Dendritic cell treated with granulocyte-macrophage colony-stimulating factor and Interleukin-4, amounts not matched to agents 40 ng/mL and 50 ng/mL, for 4 days (primary cell): ENCODE results near the gene ATP5ME.
"Not testable (repeated sequence)": the region's sequence is repeated elsewhere in the genome, so short reads cannot be mapped to it uniquely, and the experiment has no call there.

Experiments
- H3K27ac Mint-ChIP-seq: one replicate; pipeline ENCODE4 v1.8.0; 2022; ENCODE audit warnings: mild to moderate bottlenecking, mixed read lengths
- H3K27me3 Mint-ChIP-seq: one replicate; pipeline ENCODE4 v1.8.0; 2022; ENCODE audit warnings: mild to moderate bottlenecking, mixed read lengths
- H3K36me3 Mint-ChIP-seq: one replicate; pipeline ENCODE4 v1.8.0; 2022; ENCODE audit warnings: low read depth, mixed read lengths
- H3K4me1 Mint-ChIP-seq: one replicate; pipeline ENCODE4 v1.8.0; 2022; ENCODE audit warnings: low read depth, mixed read lengths
- H3K4me3 Mint-ChIP-seq: one replicate; pipeline ENCODE4 v1.8.0; 2022; ENCODE audit warnings: mild to moderate bottlenecking, moderate library complexity, mixed read lengths
- H3K9me3 Mint-ChIP-seq: one replicate; pipeline ENCODE4 v1.8.0; 2022; ENCODE audit warnings: mixed read lengths
- intact Hi-C: fragments of 100-400 bp; cut with micrococcal nuclease; formaldehyde crosslinking; loops from one replicate; pipeline ENCODE4 v1.15.0; 2022

The ATP5ME gene

GRCh38 chr4:654871-655463 lies 19.1 kb downstream of the ATP5ME start:
- H3K27me3 Mint-ChIP-seq: peaks cover 23% of the 10 kb centered on the region
- H3K27ac Mint-ChIP-seq: no peak overlapping the region
- intact Hi-C loops: no loop called here
- H3K4me1 Mint-ChIP-seq: no peaks in the 10 kb centered on the region
- no peaks in the 10 kb centered on the region for H3K9me3 Mint-ChIP-seq
- H3K36me3 Mint-ChIP-seq: no peaks in the 10 kb centered on the region
- H3K4me3 Mint-ChIP-seq: no peak overlapping the region

GRCh38 chr4:654503-654845 lies 19.6 kb downstream of the ATP5ME start:
- no peak overlapping the region for H3K4me3 Mint-ChIP-seq
- H3K9me3 Mint-ChIP-seq: no peaks in the 10 kb centered on the region
- H3K36me3 Mint-ChIP-seq: no peaks in the 10 kb centered on the region
- peaks cover 23% of the 10 kb centered on the region for H3K27me3 Mint-ChIP-seq
- intact Hi-C loops: no loop called here
- no peak overlapping the region for H3K27ac Mint-ChIP-seq
- H3K4me1 Mint-ChIP-seq: no peaks in the 10 kb centered on the region

GRCh38 chr4:653831-654502 lies 20.1 kb downstream of the ATP5ME start:
- Mint-ChIP-seq H3K27me3 (peaks cover 23% of the 10 kb centered on the region), H3K4me3 (no peak overlapping the region), H3K9me3 (no peaks in the 10 kb centered on the region), H3K27ac (no peak overlapping the region), H3K4me1 (no peaks in the 10 kb centered on the region), H3K36me3 (no peaks in the 10 kb centered on the region)
- intact Hi-C loops: no loop called here

- intact Hi-C loops: no loop called here
- H3K4me1 Mint-ChIP-seq: no peaks in the 10 kb centered on the region
- peaks cover 27% of the 10 kb centered on the region for H3K27me3 Mint-ChIP-seq
- H3K36me3 Mint-ChIP-seq: no peaks in the 10 kb centered on the region
- H3K9me3 Mint-ChIP-seq: no peaks in the 10 kb centered on the region
- no peak overlapping the region for H3K4me3 Mint-ChIP-seq
- H3K27ac Mint-ChIP-seq: no peak overlapping the region
These were observed 20.8 kb downstream of the ATP5ME start for GRCh38 chr4:653080-653821.

GRCh38 chr4:651884-652642 lies 22.0 kb downstream of the ATP5ME start:
- intact Hi-C loops: no loop called here
- H3K36me3 Mint-ChIP-seq: no peaks in the 10 kb centered on the region
- H3K4me1 Mint-ChIP-seq: no peaks in the 10 kb centered on the region
- peaks cover 37% of the 10 kb centered on the region for H3K27me3 Mint-ChIP-seq
- no peaks in the 10 kb centered on the region for H3K9me3 Mint-ChIP-seq
- no peak overlapping the region for H3K4me3 Mint-ChIP-seq
- H3K27ac Mint-ChIP-seq: no peak overlapping the region

GRCh38 chr4:650951-651883 lies 22.9 kb downstream of the ATP5ME start:
- H3K4me1 Mint-ChIP-seq: no peaks in the 10 kb centered on the region
- intact Hi-C loops: no loop called here
- peaks cover under 1% of the 10 kb centered on the region for H3K9me3 Mint-ChIP-seq
- H3K4me3 Mint-ChIP-seq: no peak overlapping the region
- no peak overlapping the region for H3K27ac Mint-ChIP-seq
- H3K36me3 Mint-ChIP-seq: no peaks in the 10 kb centered on the region
- H3K27me3 Mint-ChIP-seq: peaks cover 43% of the 10 kb centered on the region

- intact Hi-C loops: no loop called here
- no peak overlapping the region for H3K4me3 Mint-ChIP-seq
- H3K27me3 Mint-ChIP-seq: peaks cover 46% of the 10 kb centered on the region
- no peaks in the 10 kb centered on the region for H3K4me1 Mint-ChIP-seq
- no peaks in the 10 kb centered on the region for H3K36me3 Mint-ChIP-seq
- H3K27ac Mint-ChIP-seq: no peak overlapping the region
- peaks cover 8% of the 10 kb centered on the region for H3K9me3 Mint-ChIP-seq
These were observed 23.6 kb downstream of the ATP5ME start for GRCh38 chr4:650461-650860.

- Mint-ChIP-seq H3K9me3 (peaks cover 12% of the 10 kb centered on the region), H3K36me3 (no peaks in the 10 kb centered on the region), H3K4me3 (no peak overlapping the region), H3K27me3 (peaks cover 48% of the 10 kb centered on the region), H3K27ac (no peak overlapping the region), H3K4me1 (no peaks in the 10 kb centered on the region)
- intact Hi-C loops: no loop called here
These were observed 24.2 kb downstream of the ATP5ME start for GRCh38 chr4:649751-650310.

GRCh38 chr4:649293-649625 lies 24.8 kb downstream of the ATP5ME start:
- H3K27me3 Mint-ChIP-seq: peaks cover 53% of the 10 kb centered on the region
- H3K4me1 Mint-ChIP-seq: no peaks in the 10 kb centered on the region
- H3K36me3 Mint-ChIP-seq: no peaks in the 10 kb centered on the region
- H3K4me3 Mint-ChIP-seq: no peak overlapping the region
- H3K9me3 Mint-ChIP-seq: peaks cover 12% of the 10 kb centered on the region
- H3K27ac Mint-ChIP-seq: no peak overlapping the region
- intact Hi-C loops: no loop called here

- intact Hi-C loops: no loop called here
- Mint-ChIP-seq H3K27ac (no peak overlapping the region), H3K4me3 (no peak overlapping the region), H3K4me1 (no peaks in the 10 kb centered on the region), H3K27me3 (peaks cover 55% of the 10 kb centered on the region), H3K9me3 (peaks cover 12% of the 10 kb centered on the region), H3K36me3 (no peaks in the 10 kb centered on the region)
These were observed 25.3 kb downstream of the ATP5ME start for GRCh38 chr4:648579-649292.

GRCh38 chr4:647481-647880 lies 26.6 kb downstream of the ATP5ME start:
- peaks cover 54% of the 10 kb centered on the region for H3K27me3 Mint-ChIP-seq
- intact Hi-C loops: no loop called here
- peaks cover 12% of the 10 kb centered on the region for H3K9me3 Mint-ChIP-seq
- H3K27ac Mint-ChIP-seq: no peak overlapping the region
- no peaks in the 10 kb centered on the region for H3K36me3 Mint-ChIP-seq
- H3K4me1 Mint-ChIP-seq: no peaks in the 10 kb centered on the region
- H3K4me3 Mint-ChIP-seq: no peak overlapping the region

GRCh38 chr4:646460-646859 lies 27.6 kb downstream of the ATP5ME start:
- H3K9me3 Mint-ChIP-seq: peaks cover 12% of the 10 kb centered on the region
- H3K27me3 Mint-ChIP-seq: peaks cover 46% of the 10 kb centered on the region
- H3K36me3 Mint-ChIP-seq: no peaks in the 10 kb centered on the region
- H3K27ac Mint-ChIP-seq: peak overlapping the region; percentile 0
- intact Hi-C loops: no loop called here
- no peaks in the 10 kb centered on the region for H3K4me1 Mint-ChIP-seq
- H3K4me3 Mint-ChIP-seq: peak overlapping the region; percentile 57

GRCh38 chr4:642366-642765 lies 31.7 kb downstream of the ATP5ME start:
- Mint-ChIP-seq H3K27me3 (peaks cover 32% of the 10 kb centered on the region), H3K9me3 (peaks cover 19% of the 10 kb centered on the region)
- H3K36me3 Mint-ChIP-seq, intact Hi-C loops, H3K4me1 Mint-ChIP-seq, H3K27ac Mint-ChIP-seq, H3K4me3 Mint-ChIP-seq: not testable (repeated sequence)
